ENCODE measurements around the gene UBQLNL.

UBQLNL gene

DNA sequence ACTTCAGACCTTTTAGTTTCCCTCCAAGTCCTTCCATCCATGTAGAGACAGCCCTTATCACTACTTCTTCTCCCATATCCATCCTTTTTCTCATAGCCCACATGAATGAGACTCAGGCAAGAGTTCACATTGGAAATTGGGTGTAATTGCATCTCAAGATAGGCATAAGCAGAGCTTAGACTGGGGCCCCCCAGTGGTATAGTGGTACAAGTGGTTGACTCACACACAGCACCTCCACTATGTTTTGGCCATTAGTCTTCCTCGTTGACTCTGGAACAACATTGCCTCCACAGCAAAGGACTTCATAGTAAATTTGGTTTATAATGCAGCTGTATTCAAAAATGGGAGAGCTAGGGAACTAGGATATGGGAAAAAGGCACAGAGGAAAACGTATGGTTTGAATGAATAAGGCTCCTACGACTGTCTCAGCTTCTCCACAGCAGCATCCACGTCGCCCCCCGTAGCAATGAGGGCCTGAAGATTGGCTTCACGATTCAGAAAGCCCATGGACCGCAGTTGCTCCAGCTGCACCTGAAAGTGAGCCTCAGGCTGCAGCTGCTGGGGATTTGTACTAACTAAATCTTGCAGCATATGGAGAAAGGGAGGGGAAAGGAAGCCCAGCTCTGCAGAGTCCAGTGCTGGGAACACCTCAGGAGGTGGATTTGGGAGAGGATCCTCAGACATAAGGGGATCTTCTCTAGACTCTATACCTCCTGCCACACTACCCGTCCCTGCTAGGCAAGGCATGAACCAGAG is 9.1 kb downstream of the UBQLNL start:
- DNase-seq = no peak

DNA sequence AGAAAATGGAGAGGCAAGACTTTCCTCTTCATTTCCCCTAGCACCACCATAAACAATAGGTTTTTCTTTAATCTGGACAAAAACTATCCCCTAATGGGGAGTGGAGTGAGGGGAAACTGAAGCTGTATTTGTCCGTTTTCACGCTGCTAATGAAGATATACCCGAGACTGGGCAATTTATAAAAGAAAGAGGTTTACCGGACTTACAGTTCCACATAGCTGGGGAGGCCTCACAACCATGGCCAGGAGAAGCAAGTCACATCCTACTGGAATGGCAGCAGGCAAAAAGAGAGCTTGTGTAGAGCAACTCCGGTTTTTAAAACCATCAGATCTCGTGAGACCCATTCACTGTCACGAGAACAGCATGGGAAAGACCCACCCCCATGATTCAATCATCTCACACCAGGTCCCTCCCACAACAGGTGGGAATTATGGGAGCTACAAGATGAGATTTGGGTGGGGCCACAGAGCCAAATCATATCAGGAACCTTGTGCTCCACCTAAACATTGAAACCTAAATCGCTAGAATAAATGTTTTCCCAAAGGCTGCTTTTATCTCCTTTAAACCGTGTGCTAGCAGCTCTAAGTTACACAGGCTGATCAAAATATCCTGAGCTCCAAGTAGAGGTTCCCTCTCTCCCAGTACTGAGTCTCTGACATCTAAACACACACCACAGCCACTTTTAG is 11.0 kb downstream of the UBQLNL start:
- DNase-seq = no peak

DNA sequence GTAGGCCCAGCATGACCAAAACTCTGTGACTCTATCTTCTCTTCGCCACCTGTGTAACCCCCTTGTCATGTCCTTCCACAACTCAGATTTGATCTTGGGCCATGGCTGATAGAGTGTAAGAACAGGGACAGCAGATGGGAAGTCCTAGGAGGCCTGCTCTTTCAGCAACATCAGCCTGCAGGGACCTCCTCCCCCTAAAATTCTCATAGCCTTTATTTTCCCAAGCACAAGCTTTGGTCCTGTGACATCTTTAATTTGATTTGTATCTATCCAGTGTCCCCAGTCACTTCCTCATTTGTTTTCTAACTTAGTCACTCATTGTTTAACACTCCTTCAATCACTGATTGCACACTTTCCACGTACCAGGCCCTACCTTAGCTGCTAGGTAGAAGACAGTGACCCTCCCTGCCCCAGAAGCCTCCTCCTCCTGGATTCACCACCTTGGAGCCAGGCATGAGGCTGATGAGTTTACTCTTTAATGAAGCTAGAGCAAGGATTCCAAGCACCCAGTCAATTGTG is 12.0 kb downstream of the UBQLNL start:
- DNase-seq = no peak

DNA sequence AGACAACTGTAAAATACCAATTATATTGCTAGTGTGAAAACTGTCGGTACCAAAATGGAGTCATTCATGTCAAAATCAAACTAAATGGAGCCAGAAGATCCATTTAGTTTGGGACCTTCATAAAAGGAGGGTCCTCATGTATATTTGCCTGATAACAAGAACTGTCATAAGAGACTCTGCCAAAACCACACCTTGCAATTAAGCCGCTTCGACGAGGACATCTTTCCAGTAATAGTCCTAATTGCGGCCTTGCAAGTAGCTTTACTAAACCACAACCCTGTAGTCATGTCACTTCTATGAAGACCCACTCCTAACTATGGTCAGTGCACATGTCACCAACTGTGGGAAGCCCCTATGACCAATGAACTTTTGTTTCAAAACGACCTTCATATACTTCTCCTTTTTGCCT is 16.1 kb downstream of the UBQLNL start:
- no peak for DNase-seq

DNA sequence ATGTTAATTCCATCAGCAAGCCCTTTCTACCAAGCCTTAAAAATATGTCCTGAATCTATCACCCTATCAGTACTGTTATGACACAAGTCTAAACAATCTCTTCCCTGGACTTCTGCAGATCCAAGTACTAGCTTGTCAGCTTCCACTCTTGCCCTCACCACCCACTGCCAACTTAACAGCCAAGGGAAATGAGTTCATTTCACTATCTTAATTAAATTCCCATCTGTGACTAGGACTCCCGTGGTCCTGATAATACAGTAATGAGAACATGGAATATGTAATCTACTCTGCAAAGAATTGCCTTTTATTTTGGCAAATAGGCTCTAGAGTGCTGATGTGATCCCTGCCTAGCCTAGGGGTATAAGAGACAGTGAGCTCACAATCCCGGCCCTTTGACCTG is 16.8 kb downstream of the UBQLNL start:
- no peak for DNase-seq

DNA sequence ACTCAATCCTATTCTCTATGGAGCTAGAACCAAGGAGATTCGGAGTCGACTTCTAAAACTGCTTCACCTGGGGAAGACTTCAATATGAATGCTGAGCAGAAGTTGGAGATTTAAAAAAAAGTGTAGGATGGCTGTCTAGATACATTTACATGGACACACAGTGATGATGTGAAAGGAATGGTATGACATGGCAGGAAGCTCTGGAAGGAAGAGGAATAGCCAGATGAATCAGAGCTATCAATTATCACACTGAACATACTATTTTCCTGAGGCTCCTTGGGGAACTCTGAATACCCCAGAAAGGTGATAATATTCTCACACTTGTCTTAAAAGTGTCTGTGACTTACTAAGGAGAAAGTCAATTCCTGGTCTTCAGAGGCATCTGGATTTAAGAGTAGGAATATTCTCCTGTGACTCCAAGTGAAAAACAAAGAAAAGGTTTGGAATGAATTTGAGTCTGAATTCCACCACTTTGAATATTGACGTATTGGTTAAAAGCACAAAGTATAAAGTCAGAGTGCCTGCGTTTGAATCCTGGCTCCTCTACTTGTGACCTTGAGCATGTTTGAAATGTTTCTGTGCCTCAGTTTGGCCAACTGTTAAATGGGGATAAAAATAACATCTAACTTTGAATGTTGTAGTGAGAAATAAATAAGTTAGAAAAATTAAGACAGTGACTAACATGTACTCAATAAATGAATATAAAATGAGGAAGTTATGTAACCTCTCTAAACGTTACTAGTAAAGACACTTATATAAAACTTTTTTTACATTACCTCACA is 26.7 kb downstream of the UBQLNL start:
- DNase-seq = no peak

DNA sequence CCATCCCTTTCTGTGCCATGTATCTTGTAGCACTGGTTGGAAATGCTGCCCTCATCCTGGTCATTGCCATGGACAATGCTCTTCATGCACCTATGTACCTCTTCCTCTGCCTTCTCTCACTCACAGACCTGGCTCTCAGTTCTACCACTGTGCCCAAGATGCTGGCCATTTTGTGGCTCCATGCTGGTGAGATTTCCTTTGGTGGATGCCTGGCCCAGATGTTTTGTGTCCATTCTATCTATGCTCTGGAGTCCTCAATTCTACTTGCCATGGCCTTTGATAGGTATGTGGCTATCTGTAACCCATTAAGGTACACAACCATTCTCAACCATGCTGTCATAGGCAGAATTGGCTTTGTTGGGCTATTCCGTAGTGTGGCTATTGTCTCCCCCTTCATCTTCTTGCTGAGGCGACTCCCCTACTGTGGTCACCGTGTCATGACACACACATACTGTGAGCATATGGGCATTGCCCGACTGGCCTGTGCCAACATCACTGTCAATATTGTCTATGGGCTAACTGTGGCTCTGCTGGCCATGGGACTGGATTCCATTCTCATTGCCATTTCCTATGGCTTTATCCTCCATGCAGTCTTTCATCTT is 27.6 kb downstream of the UBQLNL start:
- DNase-seq = no peak

DNA sequence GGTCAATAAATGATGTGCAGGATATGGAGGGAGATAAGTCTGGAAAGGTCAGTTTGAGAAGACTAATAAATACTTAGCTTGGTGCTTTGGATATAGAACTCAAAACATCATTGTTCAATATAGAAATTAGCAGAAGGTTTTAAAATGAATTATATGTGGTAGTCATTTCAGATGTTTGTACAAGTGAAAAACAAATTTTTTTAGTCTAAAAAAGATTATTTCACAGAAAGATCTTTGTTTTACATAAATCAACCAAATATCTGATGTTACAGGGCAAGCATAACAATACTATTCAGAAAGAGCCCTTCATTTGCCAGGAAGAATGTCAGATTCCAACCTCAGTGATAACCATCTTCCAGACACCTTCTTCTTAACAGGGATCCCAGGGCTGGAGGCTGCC is 28.1 kb downstream of the UBQLNL start, which contains the start of gene OR52D1:
TSS of gene OR52D1 (plus strand) at position 301 of the 400 bp plus-strand sequence. CDS start at position 323, 22 bp downstream.
- no peak for DNase-seq

DNA sequence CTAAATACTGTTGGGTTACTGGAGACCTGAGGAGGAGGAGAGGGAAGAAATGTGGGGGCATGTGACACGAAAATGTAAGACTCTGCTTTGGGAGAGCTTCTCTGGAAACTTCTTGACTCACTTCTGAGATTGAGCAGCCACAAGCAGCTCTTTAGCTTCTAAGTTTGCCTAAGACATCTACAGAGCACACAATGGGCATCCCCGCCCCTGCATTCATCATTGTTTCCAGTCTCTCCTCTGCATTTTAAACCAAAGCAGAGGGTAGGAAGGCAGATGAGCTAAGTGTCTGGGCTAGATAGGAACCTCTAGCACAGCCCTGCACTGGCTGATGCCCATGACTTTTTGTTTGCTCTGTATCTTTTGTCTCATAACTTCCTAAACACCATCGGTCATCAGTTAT is 30.1 kb downstream of the UBQLNL start:
- no peak for DNase-seq

DNA sequence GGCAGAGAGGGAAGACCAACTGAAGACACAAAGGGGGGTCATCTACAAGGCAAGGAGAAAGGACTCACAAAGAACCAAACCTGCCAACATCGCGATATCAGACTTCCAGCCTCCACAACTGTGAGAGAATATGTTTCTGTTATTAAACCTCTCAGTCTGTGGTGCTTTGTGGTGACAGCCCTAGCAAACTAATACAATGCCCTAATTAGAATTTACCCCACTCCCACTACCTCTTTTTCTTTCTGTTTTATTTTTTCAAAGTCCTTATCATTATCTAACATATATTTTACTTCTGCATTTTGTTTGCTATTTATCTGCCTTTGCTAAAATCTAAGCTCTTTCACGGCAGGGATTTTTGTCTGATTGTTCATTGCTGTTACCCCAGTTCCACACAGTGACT is 30.5 kb downstream of the UBQLNL start:
- DNase-seq = no peak

DNA sequence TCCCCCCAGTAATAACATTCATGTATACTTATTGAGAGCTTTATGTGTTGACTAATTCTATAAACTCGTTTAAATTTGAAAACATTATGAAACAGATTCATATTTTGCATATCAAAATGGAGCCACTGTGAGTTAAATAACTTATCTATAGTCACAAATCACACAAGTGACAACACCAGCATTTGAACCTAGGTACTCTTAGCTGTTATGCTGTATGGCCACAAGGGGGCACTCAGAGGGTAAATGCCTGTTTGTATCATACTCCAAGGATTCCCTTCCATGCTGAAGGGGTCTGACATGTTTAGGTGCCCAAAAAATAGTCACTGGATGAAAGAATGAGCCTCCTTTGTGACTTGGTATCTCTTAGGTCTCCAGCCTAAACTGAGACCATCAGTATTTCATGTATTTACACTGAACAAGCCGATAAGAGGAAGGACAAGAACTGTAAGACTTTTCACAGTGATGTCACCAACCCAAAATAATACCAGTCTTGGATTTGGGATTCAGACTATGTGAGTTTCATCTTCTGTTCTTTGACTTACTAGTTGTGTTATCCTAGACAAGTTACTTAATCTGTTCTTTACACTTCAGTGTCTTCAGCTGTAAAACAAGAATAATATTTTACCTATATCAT is 40.2 kb downstream of the UBQLNL start:
- peak; percentile 21 for DNase-seq

DNA sequence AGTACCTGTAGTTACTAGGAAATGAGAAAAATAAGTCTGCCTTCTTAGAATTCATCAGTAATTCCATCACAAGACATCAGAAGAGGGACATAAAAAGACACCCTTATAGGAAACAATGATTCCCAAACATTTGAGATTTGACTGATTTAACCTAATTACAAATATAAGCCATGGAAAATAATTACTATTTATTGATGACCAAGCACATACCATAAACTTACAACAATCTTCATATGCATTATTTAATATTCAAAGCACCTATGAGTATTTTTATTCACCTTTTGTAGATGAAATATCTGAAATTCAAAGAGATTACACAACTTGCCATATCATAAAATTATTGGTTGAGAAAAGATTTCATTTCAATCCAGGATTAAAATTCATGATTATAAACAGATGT is 42.6 kb downstream of the UBQLNL start:
- no peak for DNase-seq

DNA sequence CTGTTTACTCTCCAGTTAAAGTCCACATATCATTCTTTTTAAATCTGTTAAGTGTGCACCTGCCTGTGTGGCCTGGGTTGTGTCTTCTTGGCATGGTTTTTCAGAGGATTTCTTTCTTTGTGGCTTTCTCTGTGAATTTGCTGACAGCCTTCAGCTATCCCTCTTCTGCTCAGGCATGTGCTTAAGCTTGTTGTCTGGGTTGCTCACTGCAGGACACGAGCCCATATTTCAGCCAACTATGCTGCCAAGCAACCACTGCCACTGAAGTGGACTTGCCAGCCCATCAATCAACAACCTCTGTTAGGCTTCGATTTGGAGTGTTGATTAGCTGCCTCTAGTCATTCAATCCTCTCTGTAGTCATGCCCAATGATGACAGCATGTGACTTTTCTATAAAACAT is 49.0 kb downstream of the UBQLNL start:
- DNase-seq = no peak
